SH-SY5Y (cell line): ENCODE results near the gene FOXK1.

ENCODE experiments used
- GATA2 ChIP-seq: IDR thresholded peaks from 2 replicates; pipeline ENCODE4 v1.6.1; 2011; ENCODE audit warnings: mild to moderate bottlenecking, low read depth, low read length
- GATA3 ChIP-seq: IDR thresholded peaks from 2 replicates; pipeline ENCODE4 v1.6.1; 2011; ENCODE audit warnings: low read depth, mild to moderate bottlenecking, low read length, moderate library complexity

GRCh38 chr7:4693749-4694148, 11.7 kb downstream of the FOXK1 start:
- TF ChIP-seq GATA3 (no peak), GATA2 (no peak)
